GM18517 (cell line): Measurements from ENCODE around the gene RPS4Y2.

ENCODE experiments used
- ATAC-seq: cut with Tn5 transposase; IDR thresholded peaks from one replicate; pipeline ENCODE4 v1.9.1; 2021; ENCODE audit warnings: mild to moderate bottlenecking, moderate library complexity; ENCODE audit not compliant: unreplicated experiment

RPS4Y2 gene

DNA sequence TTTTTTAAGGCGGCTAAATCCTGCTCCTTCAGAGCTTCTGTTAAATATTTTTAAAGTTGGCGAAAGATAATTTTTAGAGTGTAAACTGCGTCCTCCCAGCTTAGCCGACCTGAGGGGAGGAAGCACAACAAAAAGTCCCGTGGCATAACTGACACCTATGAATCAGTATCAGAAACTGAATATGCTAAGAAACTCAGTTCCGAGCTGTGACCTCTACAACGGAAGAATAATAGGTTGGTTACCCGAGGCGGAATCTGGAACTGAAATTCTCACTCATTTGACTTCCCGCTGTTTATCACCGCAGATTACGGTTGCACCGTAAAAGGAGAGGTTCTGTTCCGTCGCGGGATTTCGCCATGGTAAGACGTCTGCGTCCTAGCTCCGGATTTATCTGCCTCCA is at the start of gene RPS4Y2:
RPS4Y2 (plus strand) TSS at position 301 of the 400 bp plus-strand sequence; CDS start at position 357, 56 bp downstream.
- ATAC-seq = no peak

DNA sequence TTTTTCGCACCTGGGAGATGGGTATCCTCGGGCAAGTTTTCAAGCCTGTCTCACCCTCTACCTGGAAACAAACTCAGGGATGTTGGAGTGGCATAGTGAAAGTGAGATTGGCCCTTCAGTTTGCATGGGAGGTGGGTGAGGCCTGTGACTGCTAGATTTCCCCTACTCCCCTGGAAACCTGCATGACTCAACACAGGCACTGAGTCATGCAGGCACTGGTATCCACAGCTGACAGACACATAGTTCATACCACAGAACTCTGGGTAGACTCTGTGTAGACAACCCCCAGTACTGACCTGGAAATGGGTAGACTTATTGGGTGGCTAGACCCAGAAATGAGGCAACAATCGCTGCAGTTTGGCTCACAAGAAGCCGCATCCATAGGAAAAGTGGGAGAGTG is 41.5 kb upstream of the RPS4Y2 start:
- ATAC-seq = no peak

GRCh38 chrY:20726184-20726907 is 29.6 kb upstream of the RPS4Y2 start:
- no peak for ATAC-seq

GRCh38 chrY:20735200-20735599 is 20.7 kb upstream of the RPS4Y2 start:
- no peak for ATAC-seq

GRCh38 chrY:20739806-20740205 is 16.1 kb upstream of the RPS4Y2 start:
- ATAC-seq = no peak

DNA sequence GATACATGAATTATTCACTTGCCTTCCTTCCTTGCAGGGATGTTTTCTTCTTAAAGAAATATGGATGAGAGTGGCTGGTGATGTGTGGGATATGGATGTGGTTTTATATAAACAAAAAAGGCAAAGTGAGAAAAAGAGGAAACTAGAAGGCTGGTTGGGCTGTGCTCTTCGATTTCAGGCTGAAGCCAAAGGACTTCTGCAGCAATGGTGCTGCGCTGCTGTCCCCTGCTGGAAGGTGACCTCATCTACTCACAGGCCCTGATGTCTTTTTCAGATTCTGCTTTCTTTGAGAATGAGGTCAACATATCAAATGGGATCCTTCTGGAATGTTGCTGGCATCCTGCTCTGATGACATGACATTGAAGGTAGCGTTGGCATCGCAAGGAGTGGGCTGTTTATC is 15.3 kb upstream of the RPS4Y2 start:
- no peak for ATAC-seq

- no peak for ATAC-seq
Observed at GRCh38 chrY:20745060-20745459, 10.8 kb upstream of the RPS4Y2 start.

GRCh38 chrY:20746919-20747318 is 9.0 kb upstream of the RPS4Y2 start:
- no peak for ATAC-seq

GRCh38 chrY:20763869-20764268 is 8.0 kb downstream of the RPS4Y2 start:
- no peak for ATAC-seq

- ATAC-seq = no peak
Observed at GRCh38 chrY:20765117-20765516, 9.2 kb downstream of the RPS4Y2 start.

GRCh38 chrY:20770755-20771154 is 14.8 kb downstream of the RPS4Y2 start:
- ATAC-seq = no peak

- no peak for ATAC-seq
Observed at GRCh38 chrY:20776104-20776503, 20.2 kb downstream of the RPS4Y2 start.

DNA sequence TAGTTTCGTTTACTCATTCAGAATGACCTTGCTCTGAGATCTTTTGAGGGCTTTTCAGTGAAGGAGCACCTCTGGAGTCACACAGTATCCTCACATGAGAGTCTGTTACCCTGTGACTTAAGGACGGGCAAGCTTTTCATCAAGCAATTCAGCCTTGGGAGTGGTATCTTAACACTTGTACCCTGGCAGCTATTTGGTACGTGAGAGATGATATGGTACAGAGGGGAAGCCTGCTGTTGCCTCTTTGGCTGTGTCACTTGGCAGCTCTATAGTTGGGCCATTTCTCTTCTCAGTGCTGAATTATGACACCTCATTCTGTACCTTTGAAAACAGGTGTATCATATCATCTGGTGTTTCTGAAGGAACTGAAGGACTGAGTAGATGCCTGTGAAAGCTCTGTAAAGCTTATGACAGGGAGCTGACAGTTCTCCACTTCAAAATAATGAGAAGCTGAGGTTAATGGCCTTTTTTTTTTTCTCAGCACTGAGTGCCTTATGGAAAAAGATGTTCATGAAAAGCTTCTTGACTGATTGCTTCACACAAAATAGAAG is 24.3 kb downstream of the RPS4Y2 start:
- no peak for ATAC-seq

DNA sequence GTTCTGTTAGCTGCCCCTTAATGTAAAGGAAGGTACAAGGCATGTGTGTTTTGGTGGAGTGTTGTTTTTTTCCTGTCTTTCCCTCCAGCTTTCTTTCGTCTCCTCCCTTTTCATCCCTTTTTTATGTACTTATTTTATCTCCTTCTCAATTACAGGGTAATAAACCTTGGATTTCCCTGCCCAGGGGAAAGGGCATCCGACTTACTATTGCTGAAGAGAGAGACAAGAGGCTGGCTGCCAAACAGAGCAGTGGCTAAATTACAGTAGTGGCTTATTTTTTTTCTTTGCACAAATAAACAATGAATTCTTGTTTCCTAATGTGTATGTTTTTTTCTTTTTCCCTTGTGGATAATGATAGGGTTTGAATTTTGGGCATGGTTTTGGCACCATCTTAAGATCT is 24.9 kb downstream of the RPS4Y2 start:
- no peak for ATAC-seq

DNA sequence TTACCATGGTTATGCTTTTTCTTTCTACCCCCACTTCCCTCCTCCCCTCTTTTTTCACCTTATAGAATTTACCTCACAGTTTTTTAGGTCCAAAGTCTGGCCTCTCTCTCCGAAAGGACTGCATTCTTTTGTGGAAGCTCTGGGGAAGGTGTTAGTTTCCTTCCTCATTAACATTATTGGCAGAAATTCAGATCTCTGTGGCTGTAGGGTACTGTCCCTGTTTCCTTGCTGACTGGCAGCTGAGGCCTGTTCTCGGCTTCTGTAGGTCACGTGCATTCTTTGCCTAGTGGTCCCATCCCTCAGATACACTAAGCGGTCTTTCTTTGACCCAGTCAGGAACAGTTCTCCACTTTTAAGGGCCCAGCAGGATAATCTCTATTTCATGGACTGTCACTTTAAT is 25.5 kb downstream of the RPS4Y2 start:
- ATAC-seq = no peak

DNA sequence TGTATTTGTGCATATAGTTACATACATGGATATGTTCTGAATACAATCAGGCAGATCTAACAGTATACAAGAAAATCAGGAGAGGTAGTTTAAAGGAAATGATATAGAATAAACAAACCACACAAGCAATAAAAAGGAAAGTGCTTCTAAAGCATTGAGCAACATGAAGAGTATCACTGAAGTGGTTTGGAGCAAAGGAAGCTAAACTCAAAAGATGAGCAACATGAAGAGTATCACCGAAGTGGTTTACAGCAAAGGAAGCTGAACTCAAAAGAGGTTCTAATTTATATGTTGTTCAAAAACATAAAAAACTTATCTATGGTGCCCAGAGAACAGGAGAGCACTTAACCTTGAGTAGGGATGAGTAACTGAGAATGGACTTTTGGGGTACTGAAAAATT is 29.1 kb downstream of the RPS4Y2 start:
- ATAC-seq = no peak

DNA sequence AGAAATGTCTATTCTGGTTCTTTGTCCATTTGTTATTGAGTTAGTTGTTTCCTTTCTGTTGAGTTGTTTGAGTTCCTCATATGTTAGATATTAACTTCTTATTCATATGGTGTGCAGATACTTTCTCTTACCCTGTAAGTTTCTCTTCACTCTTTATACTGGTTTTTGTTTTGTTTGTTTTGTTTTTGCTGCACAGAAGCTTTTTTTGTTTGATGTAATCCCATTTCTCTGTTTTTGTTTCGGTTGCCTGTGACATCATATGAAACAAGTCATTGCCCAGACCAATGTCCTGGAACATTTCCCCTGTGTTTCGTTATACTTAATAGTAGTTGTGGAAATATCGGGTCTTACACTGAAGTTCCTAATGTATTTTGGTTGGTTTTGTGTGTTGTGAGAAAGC is 31.2 kb downstream of the RPS4Y2 start:
- no peak for ATAC-seq

DNA sequence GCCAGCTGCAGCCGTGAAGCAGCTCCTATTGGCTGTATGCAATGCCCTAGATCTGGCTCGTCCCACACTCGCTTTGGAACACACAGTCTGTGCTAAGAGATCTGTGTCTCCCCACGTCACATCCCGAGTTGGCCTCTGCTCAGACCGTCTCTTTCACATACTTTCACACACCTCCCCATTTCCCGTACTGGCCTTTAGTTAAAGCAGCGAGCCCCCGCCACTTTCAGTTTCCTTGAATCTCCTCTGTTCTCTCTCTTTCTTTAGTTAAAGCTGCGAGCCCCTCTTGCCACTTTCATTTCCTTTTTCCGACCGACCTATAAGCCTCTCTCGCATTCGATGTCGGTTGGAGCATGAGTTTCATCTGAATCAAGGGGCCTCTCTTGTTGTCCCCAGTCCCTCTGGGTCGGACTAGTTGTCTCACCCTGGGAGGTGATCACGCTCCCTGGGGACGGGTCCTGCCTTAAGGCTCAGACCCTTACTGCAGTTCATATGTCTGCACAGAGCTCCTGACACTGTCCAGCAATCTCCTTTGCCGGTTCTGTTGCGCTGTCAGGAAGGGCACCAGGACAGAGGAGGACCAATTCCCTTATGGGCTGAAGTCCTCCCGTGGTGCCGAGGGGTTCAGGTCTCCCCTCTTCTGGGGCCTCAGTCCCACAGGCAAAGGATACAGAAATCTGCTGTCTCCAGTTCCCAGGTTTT is 42.6 kb downstream of the RPS4Y2 start:
- no peak for ATAC-seq

DNA sequence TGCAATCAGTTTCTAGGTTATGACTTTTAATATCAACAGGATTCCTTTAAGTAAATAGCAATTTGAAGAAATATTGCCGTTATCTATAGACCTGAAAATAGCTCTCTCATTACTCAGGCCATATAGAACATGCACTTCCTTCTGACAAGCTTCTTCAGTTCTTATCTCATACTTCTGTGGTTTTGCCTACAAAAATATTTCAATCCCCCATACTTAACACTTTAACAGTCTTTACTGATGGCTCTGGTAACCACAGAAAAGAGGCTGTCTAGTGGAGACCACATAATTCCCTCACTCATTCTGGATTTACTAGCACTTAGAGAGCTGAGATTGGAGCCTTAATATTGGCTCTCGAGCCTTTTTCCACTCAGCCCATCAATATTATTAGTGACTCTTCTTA is 46.8 kb downstream of the RPS4Y2 start:
- ATAC-seq = no peak

DNA sequence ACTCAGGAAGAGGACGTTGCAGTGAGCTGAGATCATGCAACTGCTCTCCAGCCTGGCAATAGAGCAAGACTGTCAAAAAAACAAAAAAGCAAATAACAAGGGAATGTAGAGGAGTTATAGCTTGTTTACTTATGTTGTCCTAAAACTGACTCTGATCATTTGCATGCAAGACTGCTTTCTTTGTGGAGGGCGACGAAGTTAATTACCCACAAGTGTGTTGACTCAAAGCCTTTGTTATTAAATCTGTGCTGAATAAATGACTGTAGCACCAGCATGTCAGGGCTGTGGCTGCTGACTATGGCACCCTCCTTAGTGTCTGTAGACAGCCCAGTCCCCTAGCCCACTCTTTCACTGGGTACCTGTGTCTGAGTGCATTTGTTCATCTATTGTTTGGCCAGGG is 50.3 kb downstream of the RPS4Y2 start:
- ATAC-seq = no peak

- ATAC-seq = no peak
Observed at GRCh38 chrY:20813459-20813858, 57.6 kb downstream of the RPS4Y2 start.

- ATAC-seq = no peak
Observed at GRCh38 chrY:20814794-20815193, 58.9 kb downstream of the RPS4Y2 start.
